GM18499 (cell line): ENCODE results near the gene B3GALT4.

Experiments used
- ATAC-seq: cut with Tn5 transposase; IDR thresholded peaks from one replicate; pipeline ENCODE4 v1.9.1; 2021; ENCODE audit warnings: moderate number of reproducible peaks; ENCODE audit not compliant: insufficient read depth, unreplicated experiment

Gene B3GALT4

GRCh38 chr6:33288921-33289783, 12.2 kb downstream of the B3GALT4 start, which contains the start of the genes PFDN6 and WDR46:
Gene PFDN6, plus strand, starts transcription at chr6:33289601. Its CDS starts 256 bp downstream, at chr6:33289857.
Gene WDR46, minus strand, starts transcription at chr6:33289239. Its CDS starts 69 bp downstream, at chr6:33289170.
- peak; percentile 68 for ATAC-seq

GRCh38 chr6:33289784-33290315, 12.9 kb downstream of the B3GALT4 start:
- no peak for ATAC-seq

DNA sequence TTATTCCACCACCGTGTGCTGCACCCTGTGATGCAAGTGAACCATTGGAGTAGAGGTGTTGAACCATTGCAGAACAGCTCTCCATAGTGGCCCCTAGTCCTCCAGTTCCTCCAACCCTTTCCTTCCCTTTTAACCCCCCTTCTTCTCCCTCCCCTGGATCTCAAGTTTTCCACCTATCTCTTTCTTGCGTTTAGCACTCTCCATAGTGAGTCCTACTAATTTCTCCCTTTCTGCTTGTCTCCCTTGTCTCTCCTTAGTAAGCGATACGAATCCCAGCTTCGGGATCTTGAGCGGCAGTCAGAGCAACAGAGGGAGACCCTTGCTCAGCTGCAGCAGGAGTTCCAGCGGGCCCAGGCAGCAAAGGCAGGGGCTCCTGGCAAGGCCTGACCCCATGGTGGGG, 13.5 kb downstream of the B3GALT4 start:
- no peak for ATAC-seq

DNA sequence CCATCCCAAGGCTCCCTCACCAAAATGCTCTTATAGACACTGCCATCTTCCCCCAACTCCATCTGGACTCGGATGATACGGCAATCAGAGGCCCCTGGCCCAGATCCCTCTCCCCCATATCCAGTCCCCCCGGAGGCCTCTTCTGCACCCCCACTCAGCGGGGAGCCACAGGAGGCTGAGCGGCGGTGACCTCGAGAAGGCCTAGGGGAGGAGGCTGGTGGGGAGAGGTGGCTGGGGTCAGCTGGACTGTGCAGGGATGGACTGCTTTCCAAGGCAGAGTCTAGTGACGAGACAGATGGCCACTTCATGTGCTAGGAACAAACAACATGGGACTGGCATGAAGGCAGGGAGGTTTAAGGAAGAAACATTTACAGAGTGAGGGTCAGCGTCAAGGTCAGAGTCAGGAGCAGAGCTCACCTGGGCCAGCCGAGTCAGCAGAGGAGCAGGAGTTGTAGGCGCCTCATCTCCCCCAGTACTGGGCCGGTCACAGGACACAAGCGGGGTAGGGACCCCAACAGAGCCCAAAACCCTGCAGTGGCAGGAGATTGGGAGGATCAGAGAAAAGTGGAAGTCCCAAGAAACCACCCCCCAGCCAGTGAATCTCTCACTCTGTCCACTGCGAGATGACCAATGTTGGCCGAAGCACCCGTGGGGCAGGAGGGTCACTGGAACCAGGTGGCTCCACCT, 16.2 kb downstream of the B3GALT4 start:
- no peak for ATAC-seq

DNA sequence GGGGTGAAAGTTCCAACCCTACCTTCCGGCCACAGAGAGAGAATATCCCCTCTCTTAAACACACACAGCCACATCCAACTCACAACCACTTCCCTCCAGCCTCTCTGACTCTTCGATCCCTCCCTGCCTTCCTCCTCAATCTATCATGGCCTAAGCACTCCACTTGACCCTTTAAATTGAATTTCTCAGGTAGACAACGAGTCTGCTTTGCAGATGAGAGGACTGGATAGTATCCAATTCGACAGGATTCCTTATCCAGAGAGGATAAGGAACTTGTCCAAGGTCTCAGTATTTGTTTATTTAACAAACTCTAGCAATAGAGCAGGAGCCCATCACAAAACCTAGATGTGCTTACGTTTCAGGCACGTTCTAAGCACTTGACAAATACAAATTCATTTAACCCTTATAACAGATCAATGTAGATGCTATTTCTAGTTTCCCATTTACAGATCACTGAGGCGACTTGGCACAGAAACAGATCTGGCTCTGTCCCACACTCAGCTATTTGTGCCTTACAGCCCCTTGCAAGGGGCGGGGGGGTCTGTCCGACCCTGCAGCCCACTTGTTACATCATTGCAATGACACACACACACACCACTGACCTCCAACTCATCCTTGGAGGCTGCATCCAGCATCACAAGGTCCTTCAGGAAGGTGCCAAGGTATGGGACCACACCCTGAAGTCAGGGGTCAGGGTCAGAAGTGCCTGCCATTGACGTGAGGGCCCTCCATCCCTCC, 17.3 kb downstream of the B3GALT4 start:
- no peak for ATAC-seq

- no peak for ATAC-seq
These were observed 18.9 kb downstream of the B3GALT4 start for GRCh38 chr6:33295621-33296369.

GRCh38 chr6:33296797-33297405, 20.0 kb downstream of the B3GALT4 start:
- no peak for ATAC-seq

DNA sequence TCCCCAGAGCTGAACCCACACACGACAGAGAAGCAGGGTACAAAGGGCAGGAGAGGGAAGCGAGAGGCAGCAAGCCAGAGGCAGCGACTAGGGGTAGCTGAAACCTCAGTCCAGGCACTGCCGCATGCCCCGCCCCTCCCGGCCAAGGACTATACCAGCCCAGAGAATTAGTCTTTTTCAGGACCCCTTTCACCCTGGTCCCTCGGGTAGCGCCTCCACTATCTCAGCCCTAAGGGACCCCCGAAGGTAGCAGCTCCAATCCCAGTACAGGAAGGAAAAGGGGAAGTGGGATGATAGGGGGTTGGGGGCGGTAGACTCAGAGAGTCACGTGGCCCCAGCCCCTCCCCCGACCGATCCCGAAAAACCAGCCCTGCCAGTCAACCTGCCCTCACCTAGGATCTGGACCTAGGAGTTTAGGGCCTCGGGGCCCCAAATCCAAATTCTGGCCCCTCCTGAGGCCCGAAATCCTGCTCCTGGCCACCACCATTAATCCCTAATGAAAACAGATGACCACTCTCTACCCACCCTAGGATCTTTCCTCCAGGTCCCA, 20.6 kb downstream of the B3GALT4 start:
- no peak for ATAC-seq

- ATAC-seq, result no peak
These were observed 21.2 kb downstream of the B3GALT4 start for GRCh38 chr6:33297956-33298772.

DNA sequence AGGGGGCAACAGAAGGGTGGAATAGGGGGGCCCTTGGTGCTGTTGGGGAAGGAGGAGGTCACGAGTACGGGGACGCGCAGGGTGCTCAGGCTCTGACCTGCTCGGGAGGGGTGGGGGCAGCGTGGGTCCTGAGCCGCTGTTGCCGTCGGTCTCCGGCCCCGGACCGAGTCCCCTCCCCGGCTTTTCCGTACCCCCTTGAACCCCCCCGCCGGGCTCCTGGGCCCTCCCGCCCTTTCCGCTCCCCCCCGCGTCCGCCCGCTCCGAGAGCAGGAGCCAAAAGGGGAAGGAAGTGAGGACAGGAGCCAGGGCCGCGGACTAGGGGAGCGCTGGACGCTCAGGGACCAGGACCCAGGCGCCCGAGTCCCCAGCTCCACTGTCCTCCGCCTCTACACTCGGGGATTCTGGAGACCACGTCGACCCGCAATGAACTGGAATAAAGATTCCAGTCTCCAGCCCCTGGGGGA, 21.9 kb downstream of the B3GALT4 start, which contains the start of gene RGL2:
Gene RGL2, minus strand, starts transcription at position 170 of the 464 bp plus-strand sequence. CDS start 332 bp downstream, outside the sequence.
- ATAC-seq, result no peak

DNA sequence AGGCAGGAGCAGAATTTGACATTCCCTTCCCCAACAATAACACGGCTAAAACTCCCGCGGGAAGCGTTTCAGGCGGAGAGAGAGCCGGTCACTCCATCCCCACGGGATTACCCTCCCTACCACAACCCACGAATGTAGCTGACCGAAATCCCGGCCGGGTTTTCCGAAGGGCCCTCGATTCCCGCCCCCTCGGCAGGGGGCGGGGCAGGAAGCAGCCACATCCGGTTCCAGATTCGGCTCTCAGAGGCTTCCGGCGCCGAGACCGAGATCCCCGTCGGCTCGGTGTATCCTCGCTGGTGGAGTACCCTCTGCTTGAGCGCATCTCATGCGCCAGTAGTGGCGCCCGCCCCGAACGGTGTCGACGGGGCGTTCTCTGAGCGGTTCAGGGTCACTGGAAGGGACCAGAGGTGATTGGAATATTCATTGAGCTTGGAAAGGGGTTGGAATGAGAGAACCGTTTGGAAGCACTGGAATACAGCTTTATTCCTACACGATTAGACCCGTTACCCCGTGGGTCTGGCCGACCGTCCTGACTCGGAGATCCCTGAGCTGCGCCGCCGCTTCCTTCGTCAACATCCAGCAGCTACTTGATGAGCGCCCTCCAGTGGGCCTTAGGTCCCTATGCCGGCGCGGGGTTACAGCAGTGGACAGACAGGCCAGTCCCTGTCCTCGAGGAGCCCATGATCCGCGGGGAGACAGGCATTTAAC, 22.5 kb downstream of the B3GALT4 start:
- peak; percentile 71 for ATAC-seq

DNA sequence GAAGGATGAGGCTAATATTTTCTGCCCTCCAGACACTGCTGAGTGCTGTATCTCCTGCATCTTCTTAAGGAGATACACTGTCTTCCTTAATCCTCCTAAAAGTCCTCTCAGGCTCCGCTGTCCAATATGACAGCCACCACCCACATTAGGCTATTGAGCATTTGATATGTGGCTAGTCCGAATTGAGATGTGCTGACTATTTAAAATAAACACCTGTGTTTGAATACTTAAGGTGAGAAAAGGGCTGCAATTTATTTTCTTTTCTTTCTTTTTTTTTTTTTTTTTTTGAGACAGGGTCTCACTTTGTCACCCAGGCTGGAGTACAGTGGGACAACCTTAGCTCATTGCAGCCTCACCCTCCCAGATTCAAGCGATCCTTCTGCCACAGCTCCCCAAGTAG, 25.0 kb downstream of the B3GALT4 start:
- ATAC-seq, result no peak

- no peak for ATAC-seq
These were observed 27.3 kb downstream of the B3GALT4 start for GRCh38 chr6:33304216-33304615.

DNA sequence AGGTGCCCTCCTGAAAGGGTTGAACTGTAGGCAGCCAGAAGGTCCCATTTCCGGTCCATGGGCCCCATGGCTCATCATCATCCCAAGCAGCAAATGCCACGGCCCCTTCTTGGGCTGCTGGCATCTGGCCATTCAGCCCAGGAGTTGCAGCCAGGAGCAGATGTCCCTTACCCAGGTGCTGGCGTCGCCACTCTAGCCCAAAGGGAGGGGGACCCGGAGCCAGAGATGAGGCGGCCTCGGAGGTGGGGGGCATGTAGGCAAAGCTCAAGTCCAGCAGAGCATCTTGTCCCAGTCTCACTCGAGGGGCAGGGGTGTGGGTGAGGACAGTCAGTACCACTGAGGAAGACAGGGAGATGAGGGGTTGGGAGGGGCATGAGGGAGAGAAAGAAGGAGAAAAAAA, 28.1 kb downstream of the B3GALT4 start:
- no peak for ATAC-seq

GRCh38 chr6:33306356-33306755, 29.4 kb downstream of the B3GALT4 start:
- ATAC-seq, result no peak

DNA sequence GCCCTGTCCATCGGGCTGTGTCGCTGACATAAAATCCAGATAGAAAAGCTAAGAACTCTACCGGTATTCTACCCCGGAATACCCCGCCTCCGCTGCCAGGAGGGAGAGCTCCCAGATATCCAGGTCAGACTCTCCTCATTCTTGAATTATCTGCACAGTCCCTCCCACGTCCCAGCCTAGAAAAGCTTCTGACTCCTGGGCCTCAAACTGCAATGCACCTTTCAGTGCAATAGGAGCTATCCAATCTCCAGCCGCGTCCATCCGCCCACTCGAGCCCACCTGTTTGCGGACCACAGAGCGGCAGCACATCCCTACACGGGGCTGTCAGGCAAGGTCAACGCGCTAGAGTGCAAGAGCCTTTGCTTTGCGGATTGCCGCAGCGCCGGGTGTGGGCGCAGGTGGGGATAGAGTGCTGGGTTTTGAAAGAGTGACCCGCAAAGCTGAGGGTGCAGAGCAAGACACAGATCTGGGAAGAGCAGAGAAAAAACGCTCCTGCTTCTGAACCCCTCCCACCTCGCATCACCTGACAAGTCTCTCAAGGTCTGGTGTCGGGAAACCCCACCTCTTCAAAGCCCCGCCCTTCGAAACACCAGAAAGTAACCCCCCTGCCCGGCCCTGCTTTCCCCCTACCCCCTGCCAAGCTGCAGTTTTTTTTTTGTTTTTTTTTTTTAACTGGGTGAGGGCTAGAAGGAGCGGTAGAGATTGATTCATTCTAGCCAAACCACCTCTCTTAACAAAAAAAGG, 35.6 kb downstream of the B3GALT4 start:
- no peak for ATAC-seq
